Right ventricle myocardium inferior (tissue), 1 donor: Measurements from ENCODE around the gene F5. TPM values are rescaled to one million over a fixed set of nuclear protein-coding genes. Genes with fewer than 3 reads are reported as not detected.

Experiments used
- ATAC-seq: fragments of 200-7000 bp; cut with Tn5 transposase; one replicate; pipeline ENCODE4 v1.9.1; 2020; ENCODE audit warnings: mild to moderate bottlenecking, moderate library complexity
- DNase-seq: peaks from one replicate; pipeline ENCODE4 v3.0.0; 2021; ENCODE audit errors: missing footprints
- intact Hi-C: fragments of 100-400 bp; cut with DNase I; formaldehyde crosslinking; loops from one replicate; pipeline ENCODE4 v1.11.0; 2022
- total RNA-seq: library from RNA; stranded (reverse); fragmentation: NEBNext Ultra II Directional; extraction: Animal tissue kit (Norgen Biotek cat#: 25700); gene quantifications from one replicate; pipeline ENCODE4 v1.2.1, GENCODE V29; 2021
- donor health status: DM: no; HTN: yes; CAD: no; lungs with severe emphysema.

The F5 gene
- total RNA-seq, 1 donor from 2014 or later: 16.6 TPM

DNA sequence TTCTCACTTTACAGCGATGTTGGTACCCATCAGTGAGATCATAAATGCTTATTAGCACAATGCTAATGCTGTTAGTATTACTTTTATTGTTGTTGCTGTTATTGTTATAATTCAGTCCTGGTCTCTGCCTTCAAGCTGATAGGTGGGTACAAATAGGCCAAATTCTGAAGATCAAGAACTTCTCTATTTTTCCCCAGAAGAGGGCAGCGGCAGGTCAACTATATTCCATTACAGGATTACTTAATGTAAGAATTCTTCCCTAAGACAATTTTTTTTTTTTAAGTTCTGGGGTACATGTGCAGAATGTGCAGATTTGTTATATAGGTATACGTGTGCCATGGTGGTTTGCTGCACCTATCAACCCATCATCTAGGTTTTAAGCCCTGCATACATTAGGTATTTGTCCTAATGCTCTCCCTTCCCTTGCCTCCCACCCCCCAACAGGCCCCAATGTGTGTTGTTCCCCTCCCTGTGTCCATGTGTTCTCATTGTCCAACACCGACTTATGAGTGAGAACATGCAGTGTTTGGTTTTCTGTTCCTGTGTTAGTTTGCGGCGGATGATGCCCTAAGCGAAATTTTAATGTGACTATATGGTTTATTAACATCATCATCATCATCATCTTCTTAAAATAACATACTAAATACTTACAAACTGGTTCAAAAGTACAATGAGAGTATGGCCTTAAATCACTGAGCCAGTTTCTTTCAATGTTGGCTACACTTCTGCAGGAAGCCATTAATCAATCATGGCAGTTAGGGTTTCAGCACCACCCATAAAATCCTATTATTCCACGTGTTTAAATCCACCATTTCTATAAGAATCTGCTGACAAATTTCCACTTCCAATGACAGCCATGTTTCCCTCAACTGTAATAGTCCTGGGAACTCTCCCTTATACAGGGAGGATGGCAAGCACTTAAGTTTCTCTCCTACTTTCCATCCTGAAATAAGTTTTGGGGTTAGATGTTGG, 119.7 kb downstream of the F5 start:
- DNase-seq (no peak), ATAC-seq (no peak)
- intact Hi-C loops: loop anchor here (5.0 kb wide), 1 partner anchor 46 kb away; no protein-coding TSS in a partner anchor

DNA sequence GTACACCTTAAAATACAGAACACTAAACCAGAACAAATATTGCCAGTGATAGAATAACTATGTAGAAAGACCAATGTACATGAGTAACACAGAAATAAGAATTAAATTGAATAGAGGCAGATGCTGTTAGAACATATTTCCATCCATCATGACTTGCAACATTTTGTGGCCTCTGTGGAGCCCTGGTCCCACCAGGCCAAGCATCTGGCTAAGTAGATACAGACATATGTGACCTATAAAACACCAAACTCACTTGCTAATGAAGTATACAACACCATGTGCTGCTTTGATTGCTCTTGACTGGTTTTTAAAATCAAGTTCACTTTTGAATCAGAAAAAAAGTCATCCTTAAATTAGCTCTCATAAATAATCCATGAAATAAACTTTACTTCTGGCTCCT, 121.0 kb downstream of the F5 start:
- intact Hi-C loops: loop anchor here (2.0 to 5.0 kb wide), 2 partner anchors 47 to 82 kb away; no protein-coding TSS in a partner anchor
- DNase-seq (no peak), ATAC-seq (no peak)

Other genes with a start within 250 kb of the F5 start
- 10.1 TPM for gene NME7, start 218.7 kb downstream of the F5 start, total RNA-seq
- gene BLZF1, start 218.3 kb downstream of the F5 start, total RNA-seq: 22.6 TPM
- 0.65 TPM for gene CCDC181, start 159.0 kb downstream of the F5 start, total RNA-seq
- 16.5 TPM for gene SLC19A2, start 100.5 kb downstream of the F5 start, total RNA-seq
- 7.1 TPM for gene SELP, start 43.6 kb upstream of the F5 start, total RNA-seq
- gene SELL, start 125.1 kb upstream of the F5 start, total RNA-seq: 1.1 TPM
- gene SELE, start 147.6 kb upstream of the F5 start, total RNA-seq: 0.87 TPM
- 6.5 TPM for gene METTL18, start 208.4 kb upstream of the F5 start, total RNA-seq